ENCODE data around the gene NSF. TPM values are rescaled to one million over a fixed set of nuclear protein-coding genes. Genes with fewer than 3 reads are reported as not detected.

NSF gene
- total RNA-seq, 2 experiments from 2014 or later: 41.4 to 46.2 TPM

GRCh38 chr17:46719891-46720290 is 129.4 kb downstream of the NSF start:
- no peak for DNase-seq
- peaks cover 3% of the 10 kb centered on the region for H3K36me3 Mint-ChIP-seq (ENCODE audit: low read depth)
- intact Hi-C loops (cut with micrococcal nuclease): no loop called here
- TF ChIP-seq, protein P1, sequence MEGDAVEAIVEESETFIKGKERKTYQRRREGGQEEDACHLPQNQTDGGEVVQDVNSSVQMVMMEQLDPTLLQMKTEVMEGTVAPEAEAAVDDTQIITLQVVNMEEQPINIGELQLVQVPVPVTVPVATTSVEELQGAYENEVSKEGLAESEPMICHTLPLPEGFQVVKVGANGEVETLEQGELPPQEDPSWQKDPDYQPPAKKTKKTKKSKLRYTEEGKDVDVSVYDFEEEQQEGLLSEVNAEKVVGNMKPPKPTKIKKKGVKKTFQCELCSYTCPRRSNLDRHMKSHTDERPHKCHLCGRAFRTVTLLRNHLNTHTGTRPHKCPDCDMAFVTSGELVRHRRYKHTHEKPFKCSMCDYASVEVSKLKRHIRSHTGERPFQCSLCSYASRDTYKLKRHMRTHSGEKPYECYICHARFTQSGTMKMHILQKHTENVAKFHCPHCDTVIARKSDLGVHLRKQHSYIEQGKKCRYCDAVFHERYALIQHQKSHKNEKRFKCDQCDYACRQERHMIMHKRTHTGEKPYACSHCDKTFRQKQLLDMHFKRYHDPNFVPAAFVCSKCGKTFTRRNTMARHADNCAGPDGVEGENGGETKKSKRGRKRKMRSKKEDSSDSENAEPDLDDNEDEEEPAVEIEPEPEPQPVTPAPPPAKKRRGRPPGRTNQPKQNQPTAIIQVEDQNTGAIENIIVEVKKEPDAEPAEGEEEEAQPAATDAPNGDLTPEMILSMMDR (IDR thresholded peaks at IDR 0.05): no peak
- H3K27ac Mint-ChIP-seq: no peak overlapping the region
- H3K4me3 Mint-ChIP-seq: no peak overlapping the region
- POLR2A ChIA-PET: no interaction called here
- no peaks in the 10 kb centered on the region for H3K27me3 Mint-ChIP-seq
- H3K9me3 Mint-ChIP-seq: no peaks in the 10 kb centered on the region
- no peaks in the 10 kb centered on the region for H3K4me1 Mint-ChIP-seq (ENCODE audit: low read depth)
- CTCF ChIA-PET: interaction anchor here (1.5 kb wide), 1 partner anchor 17 kb away, joined by 3 read pairs; no protein-coding TSS in a partner anchor
- ATAC-seq: no peak

GRCh38 chr17:46720408-46720807 is 129.9 kb downstream of the NSF start:
- Mint-ChIP-seq H3K27me3 (no peaks in the 10 kb centered on the region), H3K4me1 (ENCODE audit: low read depth) (no peaks in the 10 kb centered on the region), H3K9me3 (no peaks in the 10 kb centered on the region), H3K4me3 (no peak overlapping the region), H3K27ac (no peak overlapping the region), H3K36me3 (ENCODE audit: low read depth) (peaks cover 3% of the 10 kb centered on the region)
- POLR2A ChIA-PET: no interaction called here
- TF ChIP-seq, protein P1 (IDR thresholded peaks at IDR 0.05): no peak
- DNase-seq (no peak), ATAC-seq (no peak)
- intact Hi-C loops (cut with micrococcal nuclease): no loop called here
- CTCF ChIA-PET: interaction anchor here (0.8 to 1.5 kb wide), 2 partner anchors 16 to 115 kb away, joined by 3 read pairs; no protein-coding TSS in a partner anchor

DNA sequence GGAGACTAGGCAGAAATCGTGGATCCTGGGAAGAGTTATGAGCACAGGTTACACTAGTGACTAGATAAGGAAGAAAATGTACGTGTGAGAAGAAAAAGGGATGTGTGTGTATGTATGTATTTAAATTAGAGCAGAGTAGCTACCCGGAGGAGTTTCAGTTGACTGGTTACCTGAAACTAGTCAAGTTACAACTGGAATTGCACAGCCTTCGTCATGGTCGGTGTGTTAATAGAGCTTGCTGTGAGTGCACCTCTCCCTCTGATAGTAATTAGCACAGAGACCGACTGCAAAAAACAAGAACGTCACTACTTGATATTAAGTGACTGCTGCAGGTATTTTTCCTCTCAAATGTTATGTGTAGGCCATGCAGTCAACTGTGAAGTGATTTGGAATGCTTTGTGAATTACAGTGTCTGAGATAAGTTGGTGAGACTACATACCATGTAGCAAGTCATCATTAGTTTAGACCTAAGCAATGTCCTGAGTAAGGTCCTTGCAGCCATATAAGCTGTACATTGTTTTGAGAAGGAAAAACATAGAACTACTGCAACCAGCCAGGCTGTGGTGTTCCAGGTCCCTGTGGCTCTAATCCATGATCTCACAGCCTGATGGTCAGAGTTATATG is 132.3 kb downstream of the NSF start:
- ChIA-PET POLR2A (no interaction called here), CTCF (no interaction called here)
- Mint-ChIP-seq H3K4me1 (ENCODE audit: low read depth) (no peaks in the 10 kb centered on the region), H3K4me3 (no peak overlapping the region), H3K27ac (no peak overlapping the region), H3K36me3 (ENCODE audit: low read depth) (no peaks in the 10 kb centered on the region), H3K27me3 (no peaks in the 10 kb centered on the region), H3K9me3 (no peaks in the 10 kb centered on the region)
- intact Hi-C loops (cut with micrococcal nuclease): no loop called here
- ATAC-seq (no peak), DNase-seq (no peak)
- TF ChIP-seq, protein P1 (IDR thresholded peaks at IDR 0.05): no peak

GRCh38 chr17:46726206-46726605 is 135.7 kb downstream of the NSF start:
- intact Hi-C loops (cut with micrococcal nuclease): no loop called here
- CTCF ChIA-PET: interaction anchor here (1.0 to 1.2 kb wide), 2 partner anchors 16 to 115 kb away, joined by 3 read pairs; no protein-coding TSS in a partner anchor
- no peaks in the 10 kb centered on the region for H3K9me3 Mint-ChIP-seq
- TF ChIP-seq, protein P1 (IDR thresholded peaks at IDR 0.05): no peak
- ATAC-seq (no peak), DNase-seq (no peak)
- no peak overlapping the region for H3K4me3 Mint-ChIP-seq
- no peaks in the 10 kb centered on the region for H3K27me3 Mint-ChIP-seq
- POLR2A ChIA-PET: interaction anchor here (0.6 kb wide), 1 partner anchor 11 kb away, joined by 3 read pairs; no protein-coding TSS in a partner anchor
- peaks cover 3% of the 10 kb centered on the region for H3K36me3 Mint-ChIP-seq (ENCODE audit: low read depth)
- no peaks in the 10 kb centered on the region for H3K4me1 Mint-ChIP-seq (ENCODE audit: low read depth)
- no peak overlapping the region for H3K27ac Mint-ChIP-seq

- H3K4me1 Mint-ChIP-seq (ENCODE audit: low read depth): no peaks in the 10 kb centered on the region
- POLR2A ChIA-PET: no interaction called here
- ATAC-seq: no peak
- H3K36me3 Mint-ChIP-seq (ENCODE audit: low read depth): peaks cover 3% of the 10 kb centered on the region
- intact Hi-C loops (cut with micrococcal nuclease): no loop called here
- CTCF ChIA-PET: no interaction called here
- no peak overlapping the region for H3K4me3 Mint-ChIP-seq
- no peaks in the 10 kb centered on the region for H3K9me3 Mint-ChIP-seq
- TF ChIP-seq, protein P1 (IDR thresholded peaks at IDR 0.05): no peak
- no peak for DNase-seq
- H3K27ac Mint-ChIP-seq: no peak overlapping the region
- no peaks in the 10 kb centered on the region for H3K27me3 Mint-ChIP-seq
These were observed 137.3 kb downstream of the NSF start for GRCh38 chr17:46727572-46728348.
